Thyroid gland (tissue), 4 donors: ENCODE data around the gene TRRAP. TPM values are rescaled to one million over a fixed set of nuclear protein-coding genes. Genes with fewer than 3 reads are reported as not detected.

ENCODE experiments used
- DNase-seq, 2 donors: peaks; one replicate each; pipeline ENCODE4 v3.0.0-alpha.2; 2019
- H3K27ac ChIP-seq, 3 donors: fragments of 200-600 bp; sonication (generic); 1 replicate in 2 of 3; 2 replicates in 1 of 3; pipeline ENCODE4 v1.5.1; 2016 to 2019; ENCODE audit warnings: mild to moderate bottlenecking in 1 of 3, moderate library complexity in 1 of 3
- H3K27me3 ChIP-seq: fragments of 200-600 bp; sonication (generic); one replicate; pipeline ENCODE4 v1.5.1; 2019
- H3K36me3 ChIP-seq, 2 donors: fragments of 200-600 bp; sonication (generic); one replicate each; pipeline ENCODE4 v1.5.1; 2016 to 2019
- H3K4me1 ChIP-seq, 2 donors: fragments of 200-600 bp; sonication (generic); one replicate each; pipeline ENCODE4 v1.5.1; 2017 to 2019
- H3K4me3 ChIP-seq, 3 donors: fragments of 200-600 bp; sonication (generic); replicated peaks in 1 of 3; 1 replicate in 2 of 3; 2 replicates in 1 of 3; pipeline ENCODE4 v1.5.1; 2016; ENCODE audit warnings: mild to moderate bottlenecking in 1 of 3
- H3K9me3 ChIP-seq: fragments of 200-600 bp; sonication (generic); one replicate; pipeline ENCODE4 v1.5.1; 2017
- POLR2A ChIP-seq, 2 donors: fragments of 450-650 bp; IDR thresholded peaks; one replicate each; pipeline ENCODE4 v1.6.1; 2017; ENCODE audit warnings: antibody characterized with exemption in 2 of 2, mild to moderate bottlenecking in 2 of 2, moderate library complexity in 1 of 2
- WGBS, 2 donors: methylation state at CpG; one replicate each; pipeline ENCODE4 v1.1.5; 2017; 5-methylcytosine and 5-hydroxymethylcytosine counted together
- intact Hi-C: fragments of 100-400 bp; cut with DNase I; formaldehyde crosslinking; loops from one replicate; pipeline ENCODE4 v1.15.1; 2023
- total RNA-seq, 4 donors: library from RNA; depleted of rRNA; stranded (reverse); fragments of >200 nt; gene quantifications; one replicate each; pipeline ENCODE4 v1.2.3, GENCODE V29; 2016
- TF ChIP-seq, protein P1 (sequence below), 6 experiments: fragments of 200-600 bp in 3 of 6; fragments of 450-650 bp in 3 of 6; sonication (generic) in 3 of 6; IDR thresholded peaks; one replicate each; pipeline ENCODE4 v1.5.1; 2016 to 2019; ENCODE audit warnings: antibody characterized with exemption in 6 of 6, mild to moderate bottlenecking in 2 of 6, inconsistent platforms in 1 of 6, moderate library complexity in 1 of 6

TRRAP gene
- total RNA-seq, 4 donors from 2014 or later, result 43.5 to 72.6 (median 52.2) TPM

DNA sequence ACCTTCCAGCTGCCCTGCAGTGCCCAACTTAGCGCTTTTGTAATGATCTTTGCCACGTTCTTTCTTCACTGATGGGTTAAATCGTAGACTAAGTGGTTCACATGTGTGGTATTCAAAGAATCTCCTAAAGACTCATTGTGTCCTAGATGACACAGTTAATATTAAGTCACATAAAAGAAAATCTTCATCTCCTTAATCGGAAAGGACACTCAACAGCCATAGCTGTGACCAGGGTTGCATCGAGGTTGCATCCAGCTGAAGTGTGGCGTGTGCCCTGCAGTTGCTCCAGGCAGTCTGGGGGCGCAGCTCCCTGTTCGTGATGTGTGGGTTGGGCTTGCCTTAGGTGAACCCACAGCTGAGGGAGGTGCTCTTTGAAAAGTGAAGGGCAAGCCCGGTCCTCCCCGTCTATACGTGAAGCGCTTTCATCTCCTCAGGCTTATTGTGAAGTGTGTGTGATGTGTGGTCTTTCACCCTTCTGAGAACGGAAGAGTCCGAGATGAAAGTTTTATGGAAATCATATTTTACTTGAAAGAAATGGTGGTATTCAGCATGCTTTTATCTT lies 122.7 kb downstream of the TRRAP start:
- 96% methylated on average over 14 of the region's 14 CpGs for WGBS, 2 donors
- TF ChIP-seq POLR2A (IDR thresholded peaks at IDR 0.05), result no peak
- TF ChIP-seq, protein P1, sequence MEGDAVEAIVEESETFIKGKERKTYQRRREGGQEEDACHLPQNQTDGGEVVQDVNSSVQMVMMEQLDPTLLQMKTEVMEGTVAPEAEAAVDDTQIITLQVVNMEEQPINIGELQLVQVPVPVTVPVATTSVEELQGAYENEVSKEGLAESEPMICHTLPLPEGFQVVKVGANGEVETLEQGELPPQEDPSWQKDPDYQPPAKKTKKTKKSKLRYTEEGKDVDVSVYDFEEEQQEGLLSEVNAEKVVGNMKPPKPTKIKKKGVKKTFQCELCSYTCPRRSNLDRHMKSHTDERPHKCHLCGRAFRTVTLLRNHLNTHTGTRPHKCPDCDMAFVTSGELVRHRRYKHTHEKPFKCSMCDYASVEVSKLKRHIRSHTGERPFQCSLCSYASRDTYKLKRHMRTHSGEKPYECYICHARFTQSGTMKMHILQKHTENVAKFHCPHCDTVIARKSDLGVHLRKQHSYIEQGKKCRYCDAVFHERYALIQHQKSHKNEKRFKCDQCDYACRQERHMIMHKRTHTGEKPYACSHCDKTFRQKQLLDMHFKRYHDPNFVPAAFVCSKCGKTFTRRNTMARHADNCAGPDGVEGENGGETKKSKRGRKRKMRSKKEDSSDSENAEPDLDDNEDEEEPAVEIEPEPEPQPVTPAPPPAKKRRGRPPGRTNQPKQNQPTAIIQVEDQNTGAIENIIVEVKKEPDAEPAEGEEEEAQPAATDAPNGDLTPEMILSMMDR (IDR thresholded peaks at IDR 0.05), result no peak
- H3K9me3 ChIP-seq, result no peaks in the 10 kb centered on the region
- no peaks in the 10 kb centered on the region for H3K27me3 ChIP-seq
- no peak for DNase-seq
- H3K4me1 ChIP-seq, result peaks cover 3% of the 10 kb centered on the region in 2 donors
- no peak overlapping the region for H3K4me3 ChIP-seq
- no peak overlapping the region for H3K27ac ChIP-seq
- intact Hi-C loops, result no loop called here
- peaks cover 22 to 41% of the 10 kb centered on the region in 2 donors for H3K36me3 ChIP-seq

DNA sequence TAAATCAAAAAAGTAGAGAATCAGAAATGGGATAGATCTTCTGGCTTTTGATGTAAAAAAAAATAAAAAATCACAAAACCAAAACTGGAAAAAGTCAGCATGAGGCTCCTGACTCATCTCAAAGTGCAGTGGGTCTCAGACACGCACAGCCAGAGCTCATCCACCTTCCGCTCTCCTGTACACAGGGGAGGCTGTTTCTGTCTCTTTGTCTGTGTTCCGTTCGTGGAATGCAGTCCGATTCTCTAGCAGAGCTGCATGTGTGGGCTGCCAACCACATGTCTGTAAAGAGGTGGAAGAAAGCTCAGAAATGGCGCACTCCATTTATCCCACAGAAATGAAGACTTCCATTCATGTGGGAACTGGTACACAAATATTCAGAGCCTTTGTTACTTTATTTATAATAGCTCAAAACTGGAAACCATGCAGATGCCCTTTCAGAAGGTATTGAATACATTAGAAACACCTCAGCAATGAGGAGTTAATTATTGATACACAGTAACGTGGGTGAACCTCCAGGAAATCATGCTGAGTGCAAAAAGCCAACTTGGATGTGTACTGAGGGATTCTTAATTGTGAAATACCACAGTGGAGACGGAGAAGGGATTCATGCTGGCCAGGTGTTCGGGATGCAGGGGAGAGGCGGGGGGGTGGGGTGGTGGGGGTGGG lies 123.3 kb downstream of the TRRAP start:
- Histone ChIP-seq H3K27me3 (no peaks in the 10 kb centered on the region), H3K9me3 (no peaks in the 10 kb centered on the region), H3K36me3 (peaks cover 27 to 47% of the 10 kb centered on the region in 2 donors), H3K4me1 (peaks cover 3% of the 10 kb centered on the region in 2 donors), H3K27ac (no peak overlapping the region), H3K4me3 (no peak overlapping the region)
- 94 to 96% methylated on average over 10 of the region's 10 CpGs for WGBS, 2 donors
- no peak for TF ChIP-seq POLR2A (IDR thresholded peaks at IDR 0.05)
- TF ChIP-seq, protein P1 (IDR thresholded peaks at IDR 0.05), result no peak
- intact Hi-C loops, result no loop called here
- DNase-seq, result no peak

- peak in 1 of 2 donors; percentile 40 for DNase-seq
- peak overlapping the region in 1 of 3 donors; percentile 62 for H3K27ac ChIP-seq
- 91 to 92% methylated on average over 12 of the region's 12 CpGs for WGBS, 2 donors
- H3K4me1 ChIP-seq, result peaks cover 3% of the 10 kb centered on the region in 2 donors
- no peak for TF ChIP-seq POLR2A (IDR thresholded peaks at IDR 0.05)
- TF ChIP-seq, protein P1 (IDR thresholded peaks at IDR 0.05), result no peak
- H3K9me3 ChIP-seq, result no peaks in the 10 kb centered on the region
- intact Hi-C loops, result no loop called here
- no peaks in the 10 kb centered on the region for H3K27me3 ChIP-seq
- no peak overlapping the region for H3K4me3 ChIP-seq
- peaks cover 31 to 54% of the 10 kb centered on the region in 2 donors for H3K36me3 ChIP-seq
Observed at GRCh38 chr7:99002148-99002826, 124.0 kb downstream of the TRRAP start.

DNA sequence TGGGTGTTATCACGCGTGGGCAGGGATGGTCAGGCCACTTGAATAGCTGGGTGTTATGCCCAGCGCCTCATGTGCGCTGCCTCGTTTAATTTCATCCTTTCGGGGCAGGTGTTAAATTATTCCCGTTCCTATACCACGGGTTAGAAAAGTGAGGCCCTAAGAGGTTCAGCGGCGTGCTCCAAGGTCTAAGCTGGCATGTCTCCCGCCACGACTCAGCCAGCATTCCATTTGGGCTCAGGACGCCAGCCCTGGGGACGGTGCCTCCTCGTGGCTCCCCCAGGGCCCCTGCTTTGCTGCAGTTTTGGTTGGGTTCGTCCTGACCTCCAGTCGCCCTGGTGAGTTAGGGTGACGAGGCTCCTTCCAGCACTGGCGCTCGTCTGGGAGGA lies 124.5 kb downstream of the TRRAP start:
- Histone ChIP-seq H3K36me3 (peaks cover 31 to 56% of the 10 kb centered on the region in 2 donors), H3K4me1 (peaks cover 3% of the 10 kb centered on the region in 2 donors)

More for the DNA sequence above, 124.5 kb downstream of the TRRAP start:
- Histone ChIP-seq H3K27me3 (no peaks in the 10 kb centered on the region), H3K4me3 (no peak overlapping the region), H3K9me3 (no peaks in the 10 kb centered on the region), H3K27ac (peak overlapping the region in 1 of 3 donors; percentile 62)
- TF ChIP-seq POLR2A (IDR thresholded peaks at IDR 0.05), result no peak
- TF ChIP-seq, protein P1 (IDR thresholded peaks at IDR 0.05), result no peak
- WGBS, 2 donors, result 92 to 94% methylated on average over 19 to 20 of the region's 20 CpGs
- intact Hi-C loops, result no loop called here
- DNase-seq, result no peak
